Gastrocnemius medialis (tissue), 4 donors: Measurements from ENCODE around the gene GRK6. TPM values are rescaled to one million over a fixed set of nuclear protein-coding genes. Genes with fewer than 3 reads are reported as not detected.

Experiments used
- ATAC-seq, 2 donors: fragments of 150-250 bp; one replicate each; pipeline ENCODE4 v1.9.1; 2016
- DNase-seq, 2 donors: peaks; one replicate each; pipeline ENCODE4 v3.0.0-alpha.2; 2019
- H3K27ac ChIP-seq, 4 donors: fragments of 200-600 bp; sonication (generic); 1 replicate in 1 of 4; 2 replicates in 3 of 4; pipeline ENCODE4 v1.5.1; 2016 to 2018; ENCODE audit warnings: mild to moderate bottlenecking in 2 of 4, moderate library complexity in 1 of 4
- H3K27me3 ChIP-seq, 3 donors: fragments of 200-600 bp; sonication (generic) in 2 of 3; 1 replicate in 1 of 3; 2 replicates in 2 of 3; pipeline versions ENCODE4 v1.5.1 to v1.6.0; 2016 to 2019; ENCODE audit warnings: mild to moderate bottlenecking in 1 of 3, moderate library complexity in 1 of 3
- H3K36me3 ChIP-seq, 2 donors: fragments of 200-600 bp; sonication (generic) in 1 of 2; one replicate each; pipeline ENCODE4 v1.5.1; 2017 to 2018
- H3K4me1 ChIP-seq, 2 donors: fragments of 200-600 bp; sonication (generic) in 1 of 2; one replicate each; pipeline ENCODE4 v1.5.1; 2016 to 2017; ENCODE audit warnings: mild to moderate bottlenecking in 2 of 2
- H3K4me3 ChIP-seq, 4 donors: fragments of 200-600 bp; sonication (generic) in 3 of 4; 1 replicate in 1 of 4; 2 replicates in 3 of 4; pipeline ENCODE4 v1.5.1; 2016 to 2019; ENCODE audit warnings: mild to moderate bottlenecking in 2 of 4
- H3K9me3 ChIP-seq, 3 donors: fragments of 200-600 bp; sonication (generic) in 2 of 3; 1 replicate in 1 of 3; 2 replicates in 2 of 3; pipeline ENCODE4 v1.5.1; 2016 to 2019
- POLR2A ChIP-seq, 2 donors: fragments of 450-650 bp; IDR thresholded peaks; one replicate each; pipeline ENCODE4 v1.6.1; 2017; ENCODE audit warnings: antibody characterized with exemption in 2 of 2, mild to moderate bottlenecking in 2 of 2, moderate library complexity in 2 of 2
- in situ Hi-C, 4 donors: fragments of 200-750 bp; cut with MboI; loops; one replicate each; pipeline versions ENCODE4 v1.15.0 to v1.8.0; 2017; ENCODE audit warnings: low sequenced_read_pairs in 4 of 4
- intact Hi-C: fragments of 100-400 bp; cut with DNase I; formaldehyde crosslinking; loops from one replicate; pipeline ENCODE4 v1.15.1; 2023; ENCODE audit warnings: low total_unique reads
- total RNA-seq, 4 donors: library from RNA; depleted of rRNA; stranded (reverse); fragments of >200 nt; gene quantifications; one replicate each; pipeline versions ENCODE4 v1.1.0 to v1.2.3, GENCODE V29; 2016
- TF ChIP-seq, protein P1 (sequence below), 5 experiments: fragments of 450-650 bp in 3 of 5; fragments of 200-600 bp in 2 of 5; sonication (generic) in 2 of 5; IDR thresholded peaks in 4 of 5; conservative IDR thresholded peaks in 1 of 5; 1 replicate in 4 of 5; 2 replicates in 1 of 5; pipeline ENCODE4 v1.5.1; 2016 to 2019; ENCODE audit warnings: antibody characterized with exemption in 5 of 5, mild to moderate bottlenecking in 3 of 5, moderate library complexity in 3 of 5

GRK6 gene
- total RNA-seq, 4 donors from 2014 or later: 12.7 to 40.5 (median 32.2) TPM

DNA sequence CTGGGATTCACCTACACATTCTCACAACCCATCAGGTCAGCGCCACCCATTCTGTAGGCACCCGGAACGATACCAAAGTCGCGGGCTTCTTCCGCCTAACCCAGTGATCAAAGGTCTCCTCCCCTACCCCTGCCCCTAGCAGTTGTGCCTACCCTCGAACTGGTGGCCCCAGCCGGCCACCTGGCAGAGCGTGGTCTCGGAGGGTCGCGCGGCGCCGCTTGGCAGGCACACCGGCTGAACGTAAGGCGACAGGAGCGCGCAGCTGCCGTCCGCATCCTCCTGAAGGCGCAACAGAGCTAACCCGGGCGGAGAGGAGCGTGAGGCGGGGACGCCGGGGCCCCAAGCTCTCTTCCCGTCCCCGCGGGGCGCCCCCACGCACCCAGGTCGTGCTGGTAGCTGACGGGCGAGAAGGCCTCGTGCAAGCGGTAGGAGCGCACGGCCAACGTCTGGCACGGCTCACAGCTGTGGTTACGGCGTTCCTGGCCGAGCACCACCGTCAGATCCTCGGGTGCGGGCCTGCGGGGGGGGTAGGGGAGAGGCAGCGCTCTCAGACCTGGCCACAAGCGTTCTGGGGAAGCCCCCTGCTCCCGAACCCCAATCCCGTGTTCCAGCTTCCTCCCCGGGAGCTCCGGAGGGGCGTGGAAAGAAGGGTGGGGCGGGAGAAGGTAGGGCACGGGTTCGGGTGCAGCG is 23.2 kb upstream of the GRK6 start:
- intact Hi-C loops (no loop called here), in situ Hi-C loops (loop anchor here in 2 of 4 donors (10.0 kb wide), 2 partner anchors 52 to 102 kb away; partner anchors contain the start of gene DOK3 (in 1 of the 2))
- ATAC-seq (no peak), DNase-seq (no peak)
- TF ChIP-seq, protein P1, sequence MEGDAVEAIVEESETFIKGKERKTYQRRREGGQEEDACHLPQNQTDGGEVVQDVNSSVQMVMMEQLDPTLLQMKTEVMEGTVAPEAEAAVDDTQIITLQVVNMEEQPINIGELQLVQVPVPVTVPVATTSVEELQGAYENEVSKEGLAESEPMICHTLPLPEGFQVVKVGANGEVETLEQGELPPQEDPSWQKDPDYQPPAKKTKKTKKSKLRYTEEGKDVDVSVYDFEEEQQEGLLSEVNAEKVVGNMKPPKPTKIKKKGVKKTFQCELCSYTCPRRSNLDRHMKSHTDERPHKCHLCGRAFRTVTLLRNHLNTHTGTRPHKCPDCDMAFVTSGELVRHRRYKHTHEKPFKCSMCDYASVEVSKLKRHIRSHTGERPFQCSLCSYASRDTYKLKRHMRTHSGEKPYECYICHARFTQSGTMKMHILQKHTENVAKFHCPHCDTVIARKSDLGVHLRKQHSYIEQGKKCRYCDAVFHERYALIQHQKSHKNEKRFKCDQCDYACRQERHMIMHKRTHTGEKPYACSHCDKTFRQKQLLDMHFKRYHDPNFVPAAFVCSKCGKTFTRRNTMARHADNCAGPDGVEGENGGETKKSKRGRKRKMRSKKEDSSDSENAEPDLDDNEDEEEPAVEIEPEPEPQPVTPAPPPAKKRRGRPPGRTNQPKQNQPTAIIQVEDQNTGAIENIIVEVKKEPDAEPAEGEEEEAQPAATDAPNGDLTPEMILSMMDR (IDR thresholded peaks at IDR 0.05 in 4 of 5, conservative IDR thresholded peaks at IDR 0.05 in 1 of 5): no peak
- no peak for TF ChIP-seq POLR2A (IDR thresholded peaks at IDR 0.05)
- peak overlapping the region; percentile 53 to 69 (median 64) for H3K4me3 ChIP-seq
- H3K4me1 ChIP-seq: peaks cover 27 to 28% of the 10 kb centered on the region in 2 donors
- no peaks in the 10 kb centered on the region for H3K9me3 ChIP-seq
- no peaks in the 10 kb centered on the region for H3K36me3 ChIP-seq
- H3K27me3 ChIP-seq: peaks cover 57 to 63% (median 62%) of the 10 kb centered on the region in 3 donors
- H3K27ac ChIP-seq: no peak overlapping the region

DNA sequence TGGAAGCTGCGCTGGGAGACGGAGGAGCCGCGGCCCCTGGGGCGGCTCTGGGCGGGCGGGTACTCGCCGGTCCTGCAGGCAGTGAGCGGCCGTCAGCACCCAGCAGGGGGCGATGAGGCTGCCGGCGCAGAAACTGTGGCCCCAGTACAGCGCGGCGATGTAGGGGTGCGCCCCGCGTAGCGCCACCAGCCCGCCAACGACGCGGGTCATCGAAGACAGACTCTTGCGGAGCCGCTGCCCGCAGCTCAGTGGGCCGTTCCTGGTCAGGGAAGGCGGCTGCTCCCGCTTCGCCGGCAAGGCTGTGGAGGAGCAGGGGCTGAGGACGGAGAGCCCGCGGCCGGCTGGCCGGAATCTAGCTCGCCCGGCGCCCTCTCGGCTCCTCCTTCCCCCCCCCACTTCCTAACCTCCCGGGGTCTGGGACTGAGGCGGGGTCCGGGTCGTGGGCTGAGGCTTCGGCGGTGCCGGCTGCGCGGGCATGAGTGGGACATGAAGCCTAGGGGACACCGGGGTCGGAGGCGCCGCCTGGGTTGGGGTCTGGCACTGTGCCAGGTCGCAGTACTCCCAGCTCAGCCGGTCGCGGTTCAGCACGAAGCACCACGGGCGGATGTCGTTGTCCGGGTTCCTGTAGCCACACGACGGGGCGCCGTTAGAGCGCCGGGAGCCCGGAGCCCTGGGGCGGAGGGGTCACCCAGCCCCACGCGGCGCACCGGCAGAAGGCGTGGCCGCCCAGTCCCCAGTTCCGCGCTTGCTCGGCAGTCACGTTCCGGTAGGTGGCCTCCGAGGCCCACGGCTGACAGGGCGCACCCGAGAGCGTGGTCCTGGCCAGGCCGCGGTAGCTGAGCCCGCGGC is 22.5 kb upstream of the GRK6 start:
- Histone ChIP-seq H3K9me3 (no peaks in the 10 kb centered on the region), H3K4me3 (peak overlapping the region; percentile 53 to 69 (median 64)), H3K27ac (no peak overlapping the region), H3K4me1 (peaks cover 27 to 28% of the 10 kb centered on the region in 2 donors), H3K27me3 (peaks cover 49 to 57% (median 55%) of the 10 kb centered on the region in 3 donors), H3K36me3 (no peaks in the 10 kb centered on the region)
- intact Hi-C loops: loop anchor here (1.0 kb wide), 2 partner anchors 50 to 97 kb away; no protein-coding TSS in a partner anchor
- in situ Hi-C loops: loop anchor here in 2 of 4 donors (10.0 kb wide), 2 partner anchors 51 to 101 kb away; partner anchors contain the start of gene DOK3 (in 1 of the 2)
- TF ChIP-seq POLR2A (IDR thresholded peaks at IDR 0.05): no peak
- TF ChIP-seq, protein P1 (IDR thresholded peaks at IDR 0.05 in 4 of 5, conservative IDR thresholded peaks at IDR 0.05 in 1 of 5): peak; percentile 56 to 85 (median 78)
- ATAC-seq (peak; percentile 89 to 91), DNase-seq (peak; percentile 77 to 79)

DNA sequence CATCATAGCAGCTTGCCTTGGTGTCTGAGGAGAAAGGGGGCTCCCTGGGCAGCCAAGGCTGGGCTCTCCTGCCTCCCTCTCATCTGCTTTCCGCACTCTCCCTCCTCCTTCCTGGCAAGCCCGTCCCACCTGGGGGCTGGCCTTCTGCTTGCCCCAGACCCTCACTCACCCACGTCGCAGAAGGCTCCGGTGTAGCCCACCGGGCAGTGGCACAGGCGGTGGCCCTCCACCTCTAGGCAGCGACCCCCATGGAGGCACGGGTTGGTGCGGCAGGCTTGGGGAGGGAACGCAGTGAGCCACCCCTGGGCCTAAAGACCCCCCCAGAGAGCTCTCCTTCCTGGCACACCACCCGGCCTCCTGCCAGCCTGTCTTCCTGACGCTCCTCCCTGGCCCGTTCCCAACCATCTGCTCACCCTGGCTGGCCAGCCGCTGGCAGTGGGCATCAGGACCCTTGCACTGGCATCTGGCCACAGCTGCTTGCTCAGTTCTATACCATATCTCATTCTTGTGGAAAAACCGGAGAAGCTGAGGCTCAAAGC is 21.8 kb upstream of the GRK6 start:
- intact Hi-C loops: loop anchor here (1.0 kb wide), 2 partner anchors 50 to 97 kb away; no protein-coding TSS in a partner anchor
- no peak for ATAC-seq
- TF ChIP-seq, protein P1 (IDR thresholded peaks at IDR 0.05 in 4 of 5, conservative IDR thresholded peaks at IDR 0.05 in 1 of 5): no peak
- no peak for TF ChIP-seq POLR2A (IDR thresholded peaks at IDR 0.05)
- H3K4me3 ChIP-seq: peak overlapping the region; percentile 53 to 69 (median 64)
- H3K27ac ChIP-seq: no peak overlapping the region
- peaks cover 27% of the 10 kb centered on the region in 2 donors for H3K4me1 ChIP-seq
- H3K27me3 ChIP-seq: peaks cover 44 to 50% (median 48%) of the 10 kb centered on the region in 3 donors
- H3K9me3 ChIP-seq: no peaks in the 10 kb centered on the region
- in situ Hi-C loops: loop anchor here in 2 of 4 donors (10.0 kb wide), 2 partner anchors 50 to 100 kb away; partner anchors contain the start of gene DOK3 (in 1 of the 2)
- DNase-seq: no peak
- H3K36me3 ChIP-seq: no peaks in the 10 kb centered on the region

DNA sequence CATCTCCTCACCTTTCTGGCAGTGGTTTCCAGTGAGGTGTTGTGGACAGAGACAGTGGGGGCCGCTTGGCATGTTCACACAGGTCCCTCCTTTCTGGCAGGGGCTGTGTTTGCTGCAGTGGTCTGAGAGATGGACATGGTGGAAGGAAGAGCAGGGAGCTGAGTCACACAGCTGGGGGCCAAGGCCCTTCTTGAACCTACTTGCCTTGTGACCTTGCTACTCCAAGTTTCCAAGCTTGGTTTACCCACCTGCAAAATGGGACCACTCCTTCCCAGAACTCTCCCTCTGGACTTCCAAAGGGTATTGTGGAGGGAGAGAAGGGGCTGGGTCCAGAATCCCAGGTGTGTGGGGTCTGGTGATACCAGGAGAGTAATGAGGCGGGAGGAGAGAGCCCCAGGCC is 21.2 kb upstream of the GRK6 start:
- TF ChIP-seq POLR2A (IDR thresholded peaks at IDR 0.05): no peak
- TF ChIP-seq, protein P1 (IDR thresholded peaks at IDR 0.05 in 4 of 5, conservative IDR thresholded peaks at IDR 0.05 in 1 of 5): no peak
- no peak overlapping the region for H3K4me3 ChIP-seq
- DNase-seq: no peak
- H3K9me3 ChIP-seq: no peaks in the 10 kb centered on the region
- in situ Hi-C loops: loop anchor here in 2 of 4 donors (10.0 kb wide), 2 partner anchors 49 to 99 kb away; partner anchors contain the start of gene DOK3 (in 1 of the 2)
- no peak for ATAC-seq
- no peak overlapping the region for H3K27ac ChIP-seq
- H3K36me3 ChIP-seq: no peaks in the 10 kb centered on the region
- peaks cover 22 to 25% of the 10 kb centered on the region in 2 donors for H3K4me1 ChIP-seq
- H3K27me3 ChIP-seq: peaks cover 38 to 44% (median 42%) of the 10 kb centered on the region in 3 donors
- intact Hi-C loops: no loop called here
